Pancreas (tissue), 10 donors: ENCODE results near the gene PSME2. TPM values are rescaled to one million over a fixed set of nuclear protein-coding genes. Genes with fewer than 3 reads are reported as not detected.

Experiments
- ATAC-seq, 4 donors: fragments of 200-7000 bp; cut with Tn5 transposase; one replicate each; pipeline versions ENCODE4 v1.8.0 to v1.9.1; 2020; ENCODE audit warnings: mild to moderate bottlenecking in 4 of 4, moderate library complexity in 4 of 4
- DNase-seq, 6 donors: peaks; one replicate each; pipeline ENCODE4 v3.0.0-alpha.2; 2020
- FAIRE-seq: peaks from 2 replicates; lab custom pipeline; 2012; peaks lifted over from hg19 to GRCh38; lab: Jason Lieb, UNC
- H3K27ac ChIP-seq, 4 donors: fragments of 200-600 bp; sonication (generic); 1 replicate in 3 of 4; 2 replicates in 1 of 4; pipeline versions ENCODE4 v1.5.0 to v1.8.0; 2020
- H3K27me3 ChIP-seq, 4 donors: fragments of 200-600 bp; one replicate each; pipeline ENCODE4 v1.8.0; 2021
- H3K36me3 ChIP-seq, 3 donors: fragments of 200-600 bp; sonication (generic) in 1 of 3; one replicate each; pipeline versions ENCODE4 v1.5.0 to v1.8.0; 2020 to 2021
- H3K4me1 ChIP-seq, 3 donors: fragments of 200-600 bp; one replicate each; pipeline ENCODE4 v1.8.0; 2021
- H3K4me3 ChIP-seq, 4 donors: fragments of 200-600 bp; sonication (generic) in 2 of 4; one replicate each; pipeline versions ENCODE4 v1.5.0 to v1.8.0; 2020 to 2021
- H3K9me3 ChIP-seq, 4 donors: fragments of 200-600 bp; one replicate each; pipeline ENCODE4 v1.8.0; 2021
- CTCF ChIP-seq, 4 donors: fragments of 200-600 bp; sonication (generic) in 3 of 4; IDR thresholded peaks; one replicate each; pipeline versions ENCODE4 v1.5.0 to v1.8.0; 2021; ENCODE audit warnings: antibody characterized with exemption in 4 of 4
- WGBS, 2 donors: extraction: QIAGEN DNeasy Blood & Tissue Kit; methylation state at CpG; one replicate each; pipeline ENCODE4 v1.1.7; 2013; 5-methylcytosine and 5-hydroxymethylcytosine counted together
- intact Hi-C, 3 donors: fragments of 100-400 bp; cut with DNase I; formaldehyde crosslinking; loops; one replicate each; pipeline versions ENCODE4 v1.11.1 to v1.14.2; 2022
- polyA plus RNA-seq, 2 donors: library from polyadenylated mRNA; stranded (reverse); fragments of 200-250 nt; gene quantifications; one replicate each; pipeline ENCODE4 v1.2.3, GENCODE V29; 2013
- total RNA-seq, 6 donors: library from RNA; stranded (reverse); fragmentation: NEBNext Ultra II Directional in 4 of 6; extraction: Animal tissue kit (Norgen Biotek cat#: 25700) in 4 of 6; gene quantifications; one replicate each; pipeline versions ENCODE4 v1.2.1 to v1.2.4, GENCODE V29; 2021 to 2023
- donor health status: healthy with polysubstance abuse.
- donor health status: DM: no; HTN: no; CAD: no; lungs with moderate emphysema.
- donor health status: DM: no; HTN: no; CAD: no.
- donor health status: control.
- donor health status: control.
- donor health status: Bipolar disorder and iron deficiency.
- donor health status: DM: yes; HTN: yes; CAD: no.
- donor health status: DM: no; HTN: no; CAD: no.
- donor health status: DM: no; HTN: no; CAD: no.
- donor health status: DM: yes; HTN: yes; CAD: no.

PSME2 gene
- total and polyA plus RNA-seq, 8 donors = 33.9 to 285 (median 77.9) TPM

DNA sequence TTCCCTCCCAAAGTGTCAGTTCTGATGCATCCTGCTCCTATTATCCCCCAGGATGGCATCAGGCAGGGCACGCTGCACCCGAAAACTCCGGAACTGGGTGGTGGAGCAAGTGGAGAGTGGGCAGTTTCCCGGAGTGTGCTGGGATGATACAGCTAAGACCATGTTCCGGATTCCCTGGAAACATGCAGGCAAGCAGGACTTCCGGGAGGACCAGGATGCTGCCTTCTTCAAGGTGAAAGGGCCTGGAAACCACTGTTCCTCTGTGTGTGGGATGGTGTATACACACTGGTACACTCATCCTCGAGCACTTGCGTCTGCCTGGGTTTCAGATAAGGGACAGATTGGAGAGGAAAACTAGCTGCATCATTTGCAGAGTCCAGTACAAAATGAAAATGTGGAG lies 15.7 kb upstream of the PSME2 start:
- no peaks in the 10 kb centered on the region for H3K27me3 ChIP-seq
- intact Hi-C loops = no loop called here
- peak overlapping the region in 1 of 4 donors; percentile 79 for H3K27ac ChIP-seq
- H3K36me3 ChIP-seq = peaks cover 8 to 52% (median 29%) of the 10 kb centered on the region in 3 donors
- 36 to 49% methylated on average over 8 of the region's 8 CpGs for WGBS, 2 donors
- DNase-seq (peak in 1 of 6 donors; percentile 45), FAIRE-seq (no peak), ATAC-seq (peak in 1 of 4 donors; percentile 3)
- H3K9me3 ChIP-seq = no peaks in the 10 kb centered on the region
- peaks cover 0 to 19% (median 0%) of the 10 kb centered on the region in 3 donors for H3K4me1 ChIP-seq
- peak overlapping the region in 2 of 4 donors; percentile 55 to 61 for H3K4me3 ChIP-seq
- TF ChIP-seq CTCF (IDR thresholded peaks at IDR 0.05) = no peak

GRCh38 chr14:24160850-24161804 lies 14.7 kb upstream of the PSME2 start, which contains the start of gene IRF9:
Gene IRF9, plus strand, starts transcription at chr14:24161265. Its CDS starts 880 bp downstream, at chr14:24162145.
- FAIRE-seq = no peak

GRCh38 chr14:24160499-24160849 lies 14.1 kb upstream of the PSME2 start:
- H3K4me3 ChIP-seq = no peak overlapping the region
- WGBS, 2 donors = 87% methylated on average over 4 of the region's 4 CpGs
- DNase-seq (no peak), FAIRE-seq (no peak), ATAC-seq (no peak)
- H3K36me3 ChIP-seq = peaks cover 10 to 54% (median 26%) of the 10 kb centered on the region in 3 donors
- no peak for TF ChIP-seq CTCF (IDR thresholded peaks at IDR 0.05)
- no peaks in the 10 kb centered on the region for H3K9me3 ChIP-seq
- peak overlapping the region; percentile 71 to 92 (median 82) for H3K27ac ChIP-seq
- intact Hi-C loops = no loop called here
- peaks cover 0 to 19% (median 0%) of the 10 kb centered on the region in 3 donors for H3K4me1 ChIP-seq
- H3K27me3 ChIP-seq = no peaks in the 10 kb centered on the region

More at GRCh38 chr14:24160850-24161804, 14.7 kb upstream of the PSME2 start, which contains the start of gene IRF9:
- H3K9me3 ChIP-seq = no peaks in the 10 kb centered on the region
- peak within 1 kb of the TSS; percentile 71 to 92 (median 82) for H3K27ac ChIP-seq
- 0 to 1% methylated on average over 12 of the region's 12 CpGs for WGBS, 2 donors
- DNase-seq (peak; percentile 93 to 97 (median 96)), ATAC-seq (peak; percentile 94 to 96 (median 96))
- H3K36me3 ChIP-seq = peaks cover 9 to 54% (median 29%) of the 10 kb centered on the region in 3 donors
- H3K4me3 ChIP-seq = peak within 1 kb of the TSS; percentile 37 to 74 (median 58)
- peak; percentile 89 to 96 (median 92) for TF ChIP-seq CTCF (IDR thresholded peaks at IDR 0.05)
- H3K27me3 ChIP-seq = no peaks in the 10 kb centered on the region
- H3K4me1 ChIP-seq = peaks cover 0 to 19% (median 0%) of the 10 kb centered on the region in 3 donors
- intact Hi-C loops = no loop called here

- peaks cover 0 to 19% (median 0%) of the 10 kb centered on the region in 3 donors for H3K4me1 ChIP-seq
- H3K4me3 ChIP-seq = no peak overlapping the region
- ATAC-seq (no peak), FAIRE-seq (no peak), DNase-seq (peak in 1 of 6 donors; percentile 44)
- WGBS, 2 donors = 73 to 80% methylated on average over 11 of the region's 11 CpGs
- peak overlapping the region; percentile 71 to 92 (median 82) for H3K27ac ChIP-seq
- H3K36me3 ChIP-seq = peaks cover 13 to 54% (median 28%) of the 10 kb centered on the region in 3 donors
- H3K27me3 ChIP-seq = no peaks in the 10 kb centered on the region
- intact Hi-C loops = no loop called here
- H3K9me3 ChIP-seq = no peaks in the 10 kb centered on the region
- no peak for TF ChIP-seq CTCF (IDR thresholded peaks at IDR 0.05)
These were observed 13.5 kb upstream of the PSME2 start for GRCh38 chr14:24159777-24160498.
